ENCODE results near the gene LRRK1.
"Not testable (repeated sequence)": the region's sequence is repeated elsewhere in the genome, so short reads cannot be mapped to it uniquely, and the experiment has no call there.

LRRK1 gene

DNA sequence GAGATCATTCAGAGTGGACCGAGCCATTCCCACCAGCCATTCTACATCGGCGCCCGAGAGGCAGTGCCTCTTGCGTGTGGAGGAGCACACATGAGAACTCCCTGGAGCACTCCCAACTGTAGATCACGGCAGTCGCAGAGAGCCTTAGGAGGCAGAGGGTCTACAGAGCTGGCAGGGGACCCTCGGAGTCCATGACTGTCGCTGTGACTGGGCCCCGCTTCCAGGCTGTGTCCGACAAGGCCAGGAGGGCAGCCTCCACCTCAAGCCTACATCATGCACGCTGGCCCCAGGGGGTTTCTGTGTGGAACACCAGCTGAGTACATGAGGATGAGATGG lies 173.7 kb downstream of the LRRK1 start:
- no peak for DNase-seq (ENCODE audit: low read depth, low spot score)

DNA sequence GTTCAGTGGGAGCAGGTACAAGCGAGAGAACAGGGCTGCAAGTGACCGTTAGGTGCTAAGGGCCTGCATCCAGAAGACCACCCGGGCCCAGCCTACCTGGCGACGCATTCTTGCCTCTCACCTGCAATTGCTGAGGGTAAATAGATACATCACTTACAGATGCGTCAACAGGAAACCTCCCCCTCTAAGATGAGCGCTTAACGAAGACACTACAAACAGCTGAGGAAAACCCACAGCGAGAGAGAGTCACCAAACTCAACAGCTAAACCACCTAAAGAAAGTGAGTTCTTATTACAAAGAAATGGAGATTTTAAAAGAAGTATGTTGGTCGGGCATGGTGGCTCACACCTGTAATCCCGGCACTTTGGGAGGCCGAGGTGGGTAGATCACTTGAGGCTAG lies 174.8 kb downstream of the LRRK1 start:
- no peak for DNase-seq (ENCODE audit: low read depth, low spot score)

DNA sequence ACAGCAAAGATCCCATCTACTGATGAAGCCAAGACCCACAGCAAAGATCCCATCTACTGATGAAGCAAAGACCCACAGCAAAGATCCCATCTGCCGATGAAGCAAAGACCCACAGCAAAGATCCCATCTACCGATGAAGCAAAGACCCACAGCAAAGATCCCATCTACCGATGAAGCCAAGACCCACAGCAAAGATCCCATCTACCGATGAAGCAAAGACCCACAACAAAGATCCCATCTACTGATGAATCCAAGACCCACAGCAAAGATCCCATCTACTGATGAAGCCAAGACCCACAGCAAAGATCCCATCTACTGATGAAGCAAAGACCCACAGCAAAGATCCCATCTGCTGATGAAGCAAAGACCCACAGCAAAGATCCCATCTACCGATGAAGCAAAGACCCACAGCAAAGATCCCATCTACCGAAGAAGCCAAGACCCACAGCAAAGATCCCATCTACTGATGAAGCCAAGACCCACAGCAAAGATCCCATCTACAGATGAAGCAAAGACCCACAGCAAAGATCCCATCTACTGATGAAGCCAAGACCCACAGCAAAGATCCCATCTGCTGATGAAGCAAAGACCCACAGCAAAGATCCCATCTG lies 176.7 kb downstream of the LRRK1 start:
- DNase-seq (ENCODE audit: low read depth, low spot score), result not testable (repeated sequence)

DNA sequence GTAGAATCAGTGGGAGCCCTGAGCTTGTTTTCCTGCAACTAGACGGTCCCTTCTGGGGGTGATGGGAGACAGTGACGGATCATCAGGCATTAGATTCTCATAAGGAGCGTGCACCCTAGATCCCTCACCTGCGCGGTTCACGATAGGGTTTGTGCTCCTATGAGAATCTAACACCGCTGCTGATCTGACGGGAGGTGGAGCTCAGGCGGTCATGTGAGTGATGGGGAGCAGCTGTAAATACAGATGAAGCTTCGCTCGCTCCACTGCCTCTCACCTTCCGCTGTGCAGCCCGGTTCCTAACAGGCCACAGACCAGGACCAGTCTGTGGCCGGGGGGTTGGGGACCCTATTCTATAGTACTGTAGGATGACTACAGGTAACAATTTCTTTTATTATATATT lies 178.0 kb downstream of the LRRK1 start:
- DNase-seq (ENCODE audit: low read depth, low spot score), result no peak

DNA sequence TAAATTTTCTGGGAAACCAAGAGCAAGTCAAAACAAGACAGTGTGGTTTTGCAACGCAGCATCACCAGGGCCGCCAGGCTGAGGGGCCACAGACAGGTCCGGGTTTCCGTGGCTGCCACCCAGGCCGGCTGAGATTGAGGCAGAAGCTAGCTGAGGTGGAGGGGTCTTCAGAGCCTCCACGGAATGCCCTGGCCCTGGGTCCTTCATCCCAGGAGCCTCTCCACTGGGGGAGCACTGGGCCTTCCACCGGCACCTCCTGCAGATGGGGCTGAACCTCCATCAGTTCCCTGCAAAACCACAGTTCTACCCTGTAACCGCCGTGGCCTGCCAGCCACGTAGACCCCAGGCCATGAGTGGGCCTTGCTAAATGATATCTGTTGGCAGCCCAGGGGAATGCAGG lies 180.0 kb downstream of the LRRK1 start:
- no peak for DNase-seq (ENCODE audit: low read depth, low spot score)

DNA sequence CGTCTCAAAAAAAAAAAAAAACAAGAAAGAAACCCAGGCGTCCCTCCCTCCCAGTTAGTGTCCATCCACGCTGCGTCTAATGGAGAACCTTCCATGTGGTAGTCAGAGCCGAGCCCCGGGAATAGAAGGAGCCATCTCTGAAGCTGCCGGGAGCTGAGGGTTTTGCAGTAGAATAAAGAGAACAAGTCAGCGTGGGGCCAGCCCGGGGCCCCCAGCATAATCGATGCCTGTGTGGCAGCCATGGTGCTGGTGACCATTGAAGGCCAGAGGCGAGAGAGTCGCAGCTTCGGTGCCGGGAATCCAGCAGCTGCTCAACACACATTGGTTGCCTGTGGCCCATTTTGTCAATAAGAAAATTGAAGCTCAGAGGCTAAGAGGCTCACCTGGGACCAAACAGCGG lies 181.0 kb downstream of the LRRK1 start:
- no peak for DNase-seq (ENCODE audit: low read depth, low spot score)

DNA sequence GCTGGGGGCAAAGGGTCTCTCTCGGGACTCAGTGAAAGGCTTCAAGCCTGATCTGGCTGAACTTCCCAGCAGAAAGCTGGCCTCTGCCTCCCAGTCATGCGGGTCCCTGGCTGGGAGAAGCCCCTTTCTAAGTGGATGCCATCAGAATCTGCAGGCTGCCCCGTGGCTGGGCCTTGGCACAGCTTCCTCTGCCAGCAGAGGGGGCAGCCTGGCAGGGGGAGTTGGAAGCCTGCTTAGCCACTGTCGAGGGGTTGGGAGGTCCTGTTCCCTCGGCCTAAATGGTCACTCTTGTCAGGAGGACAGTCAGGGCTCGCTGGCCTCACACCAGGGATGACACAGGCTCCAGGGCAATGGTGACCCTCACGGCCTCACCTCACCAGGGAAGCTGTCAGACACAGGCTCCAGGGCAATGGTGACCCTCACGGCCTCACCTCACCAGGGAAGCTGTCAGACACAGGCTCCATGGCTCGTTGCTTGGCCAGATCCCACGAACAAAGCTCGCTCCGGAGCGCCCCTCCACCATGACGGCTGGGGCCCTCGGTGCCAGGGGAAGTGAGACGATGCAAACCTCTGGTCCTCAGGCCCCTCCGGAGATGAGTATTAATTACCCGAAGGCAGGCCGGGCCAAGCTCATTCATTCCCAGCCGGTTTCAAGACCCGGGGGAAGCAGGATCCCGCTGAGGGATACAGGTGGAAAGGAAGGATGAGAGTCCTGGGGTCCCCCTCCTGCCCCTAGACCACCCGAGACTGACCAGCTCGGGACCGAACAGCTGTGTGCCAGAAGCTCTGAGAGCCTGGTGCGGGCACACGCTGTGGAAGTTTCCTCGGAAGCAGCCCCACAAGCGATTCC lies 181.7 kb downstream of the LRRK1 start:
- no peak for DNase-seq (ENCODE audit: low read depth, low spot score)

DNA sequence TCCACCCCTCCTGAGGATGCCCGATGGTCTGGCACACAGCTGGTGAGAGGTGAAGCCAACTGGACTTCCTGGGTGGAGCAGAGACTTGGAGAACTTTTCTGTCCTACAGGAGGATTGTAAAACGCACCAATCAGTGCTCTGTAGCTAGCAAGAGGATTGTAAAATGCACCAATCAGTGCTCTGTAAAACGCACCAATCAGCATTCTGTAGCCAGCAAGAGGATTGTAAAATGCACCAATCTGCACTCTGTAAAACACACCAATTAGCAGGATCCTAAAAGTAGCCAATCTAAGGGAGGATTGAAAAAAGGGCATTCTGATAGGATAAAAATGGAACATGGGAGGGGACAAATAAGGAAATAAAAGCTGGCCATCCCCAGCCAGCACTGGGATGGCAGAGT lies 182.5 kb downstream of the LRRK1 start:
- DNase-seq (ENCODE audit: low read depth, low spot score), result no peak

DNA sequence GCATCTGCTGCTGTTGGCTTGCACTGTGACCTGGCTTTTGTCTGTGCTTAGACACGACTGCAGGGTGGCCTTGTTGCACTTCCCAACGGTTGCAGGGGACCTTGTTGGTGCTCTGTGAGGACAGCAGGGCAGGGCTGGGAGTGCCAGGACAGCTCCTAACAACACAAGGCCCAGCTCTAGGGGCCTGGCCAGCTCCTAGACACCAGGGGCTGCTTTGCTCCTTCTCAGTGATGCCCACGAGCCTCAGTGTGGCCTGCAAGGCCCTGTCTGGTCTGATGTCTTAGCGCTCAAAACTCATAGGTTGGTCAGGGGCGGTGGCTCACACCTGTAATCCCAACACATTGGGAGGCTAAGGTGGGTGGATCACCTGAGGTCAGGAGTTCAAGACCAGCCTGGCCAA lies 183.6 kb downstream of the LRRK1 start:
- DNase-seq (ENCODE audit: low read depth, low spot score), result no peak

DNA sequence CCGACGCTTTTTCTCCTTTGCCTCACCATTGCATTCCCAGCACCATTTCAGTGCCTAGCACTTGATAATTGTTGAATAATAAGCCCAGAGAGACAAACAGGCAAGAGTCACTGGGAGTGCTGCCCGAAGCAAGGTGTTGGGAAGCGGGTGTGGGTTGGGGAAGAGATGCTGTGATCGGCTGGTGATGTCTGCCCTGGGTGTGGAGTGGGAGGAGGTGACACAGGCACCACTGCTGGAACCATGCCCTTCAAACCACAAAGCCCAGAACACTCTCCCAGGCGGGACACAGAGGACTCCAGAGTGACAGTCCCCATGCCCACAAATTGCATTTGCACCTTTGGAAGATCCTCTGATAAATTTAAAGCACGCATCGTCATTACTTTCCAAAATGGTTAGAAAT lies 184.4 kb downstream of the LRRK1 start:
- DNase-seq (ENCODE audit: low read depth, low spot score), result no peak

DNA sequence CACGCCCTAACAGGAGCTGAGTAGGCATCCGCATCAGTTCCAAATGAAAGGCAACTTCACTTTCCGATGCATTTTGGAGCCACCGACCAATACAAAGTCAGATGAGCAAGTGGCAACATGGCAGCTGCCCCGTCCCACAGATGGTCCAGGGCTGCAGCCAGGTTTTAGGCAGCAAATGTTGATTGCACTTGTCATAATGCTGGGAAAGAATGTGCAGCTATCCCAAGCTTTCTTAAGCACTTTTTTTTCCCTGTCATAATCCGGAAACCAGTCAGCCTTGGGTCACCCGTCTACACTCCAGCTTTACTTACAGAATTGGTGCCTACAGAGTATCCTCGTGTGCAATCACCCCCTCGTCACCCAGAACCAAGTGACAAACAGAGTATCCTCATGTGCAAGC lies 185.0 kb downstream of the LRRK1 start:
- no peak for DNase-seq (ENCODE audit: low read depth, low spot score)

DNA sequence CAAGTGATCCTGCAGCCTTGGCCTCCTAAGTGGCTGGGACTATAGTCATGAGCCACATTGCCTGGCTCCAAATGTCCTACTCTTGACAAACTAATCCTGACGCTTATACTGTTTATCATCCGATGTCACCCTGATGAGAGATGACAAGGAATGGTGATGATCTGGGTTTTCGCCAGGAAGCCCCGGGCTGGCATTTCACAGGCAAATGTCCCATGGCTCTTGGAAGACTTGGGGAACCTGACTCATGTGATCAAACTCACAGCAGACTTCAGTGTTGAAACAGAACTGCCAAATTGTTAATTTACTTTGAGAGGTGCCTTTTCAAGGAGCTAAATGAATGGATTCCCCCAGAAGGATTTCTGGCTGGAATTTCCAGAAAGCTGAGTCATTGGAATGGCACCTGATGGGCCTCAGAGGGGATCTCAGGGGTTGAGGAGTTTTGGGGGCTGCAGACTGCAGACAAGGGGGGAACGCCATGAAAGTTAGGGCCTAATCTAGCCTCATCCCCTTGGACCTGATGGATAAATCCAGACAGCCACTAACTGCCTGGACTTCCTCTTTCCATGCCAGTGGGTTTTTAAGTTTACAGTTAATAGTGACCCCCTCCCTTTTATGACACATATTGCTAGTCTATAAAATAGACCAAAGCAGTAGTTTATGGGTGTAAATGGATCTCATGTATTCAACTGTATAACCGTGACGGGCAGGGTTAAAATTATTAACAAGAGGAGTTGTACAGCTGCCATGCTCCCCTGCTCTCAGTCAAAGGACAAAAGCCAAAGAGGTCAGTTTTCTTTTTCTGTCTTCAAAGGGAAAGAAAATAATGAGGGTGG lies 186.1 kb downstream of the LRRK1 start:
- DNase-seq (ENCODE audit: low read depth, low spot score), result no peak

DNA sequence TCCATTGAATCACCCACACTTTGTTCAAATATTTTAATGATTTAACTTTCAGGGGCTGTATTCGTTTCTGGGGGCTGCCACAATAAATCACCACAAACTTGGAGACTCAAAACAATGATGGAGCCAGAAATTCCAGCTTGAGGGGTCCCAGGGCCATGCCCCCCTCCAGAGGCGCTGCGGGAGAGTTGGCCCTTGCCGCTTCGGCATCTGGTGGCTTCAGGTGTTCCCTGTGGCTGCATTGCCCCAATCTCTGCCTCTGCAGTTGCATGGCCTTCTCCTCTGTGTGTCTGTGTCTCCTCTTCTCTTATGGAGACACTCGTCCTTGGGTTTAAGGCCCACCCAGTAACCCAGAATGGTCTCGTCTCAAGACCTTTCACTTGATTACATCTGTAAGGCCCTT lies 187.9 kb downstream of the LRRK1 start:
- DNase-seq (ENCODE audit: low read depth, low spot score), result no peak

DNA sequence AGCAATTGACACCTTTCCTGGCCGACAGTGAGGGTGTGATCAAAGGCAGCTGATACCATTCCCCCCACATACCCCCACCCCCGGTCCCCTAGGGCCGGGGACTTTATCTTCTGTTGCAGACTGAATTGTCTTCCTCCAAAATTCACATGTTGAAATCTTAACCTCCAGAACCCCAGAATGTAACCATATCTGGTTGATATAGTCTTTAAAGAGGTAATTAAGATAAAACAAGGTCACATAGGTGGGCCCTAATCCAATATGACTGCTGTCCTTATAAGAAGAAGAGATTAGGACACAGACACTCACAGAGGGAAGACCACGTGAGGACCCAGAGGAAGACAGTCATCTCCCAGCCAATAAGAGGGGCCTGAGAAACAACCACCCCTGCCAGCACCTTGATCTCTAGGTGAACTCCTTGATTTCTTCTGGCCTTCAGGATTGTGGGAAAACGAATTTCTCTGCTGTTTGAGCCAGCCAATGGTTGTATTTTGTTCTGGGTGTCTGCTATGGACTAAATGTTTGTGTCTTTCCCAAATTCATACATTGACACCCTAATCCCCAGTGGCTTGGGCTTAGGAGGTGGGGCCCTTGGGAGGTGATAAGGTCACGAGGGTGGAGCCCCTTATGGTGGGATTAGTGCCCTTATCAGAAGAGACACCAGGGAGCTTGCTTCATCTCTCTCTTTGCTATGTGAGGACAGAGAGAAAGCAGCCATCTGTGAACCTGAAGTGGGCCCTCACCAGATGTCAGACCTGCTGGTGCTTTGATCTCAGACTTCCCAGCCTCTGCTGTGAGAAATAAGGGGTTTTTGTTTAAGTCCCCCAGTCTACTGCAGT lies 188.7 kb downstream of the LRRK1 start:
- DNase-seq (ENCODE audit: low read depth, low spot score), result no peak

DNA sequence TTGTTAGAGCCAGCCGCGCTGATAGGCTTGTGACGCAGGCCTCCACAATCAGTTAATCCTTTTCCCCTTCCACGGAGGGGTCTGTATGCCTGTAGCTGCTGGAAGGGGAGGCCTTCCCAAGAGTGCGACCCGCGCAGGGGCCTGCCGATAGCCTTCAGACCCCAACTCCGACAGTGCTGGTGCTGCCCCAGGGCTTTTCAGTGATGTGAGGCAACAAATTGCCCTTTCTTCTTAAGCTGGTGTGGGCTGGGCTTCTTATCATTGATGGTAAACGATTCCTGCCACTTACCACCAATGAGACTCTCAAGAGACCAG lies 189.3 kb downstream of the LRRK1 start:
- no peak for DNase-seq (ENCODE audit: low read depth, low spot score)

DNA sequence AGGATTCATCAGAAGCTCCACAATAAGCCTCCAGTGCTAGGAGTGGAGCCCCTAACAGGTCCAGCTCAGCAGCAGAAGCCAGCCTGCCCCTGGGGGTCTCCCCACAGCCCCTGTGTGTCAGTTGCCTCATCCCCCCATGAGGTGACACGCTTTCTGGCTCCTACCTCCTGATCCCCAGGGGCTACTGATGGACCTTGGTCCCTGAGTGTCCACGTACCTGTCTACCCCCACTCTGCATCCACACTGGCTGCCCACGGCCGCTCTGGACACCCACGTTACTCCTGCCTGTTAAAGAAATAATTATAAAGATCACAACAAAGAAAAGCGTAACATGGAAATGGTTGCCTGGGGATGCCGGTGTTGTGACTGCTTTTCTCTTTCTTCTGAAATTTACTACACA lies 189.6 kb downstream of the LRRK1 start:
- DNase-seq (ENCODE audit: low read depth, low spot score), result no peak

DNA sequence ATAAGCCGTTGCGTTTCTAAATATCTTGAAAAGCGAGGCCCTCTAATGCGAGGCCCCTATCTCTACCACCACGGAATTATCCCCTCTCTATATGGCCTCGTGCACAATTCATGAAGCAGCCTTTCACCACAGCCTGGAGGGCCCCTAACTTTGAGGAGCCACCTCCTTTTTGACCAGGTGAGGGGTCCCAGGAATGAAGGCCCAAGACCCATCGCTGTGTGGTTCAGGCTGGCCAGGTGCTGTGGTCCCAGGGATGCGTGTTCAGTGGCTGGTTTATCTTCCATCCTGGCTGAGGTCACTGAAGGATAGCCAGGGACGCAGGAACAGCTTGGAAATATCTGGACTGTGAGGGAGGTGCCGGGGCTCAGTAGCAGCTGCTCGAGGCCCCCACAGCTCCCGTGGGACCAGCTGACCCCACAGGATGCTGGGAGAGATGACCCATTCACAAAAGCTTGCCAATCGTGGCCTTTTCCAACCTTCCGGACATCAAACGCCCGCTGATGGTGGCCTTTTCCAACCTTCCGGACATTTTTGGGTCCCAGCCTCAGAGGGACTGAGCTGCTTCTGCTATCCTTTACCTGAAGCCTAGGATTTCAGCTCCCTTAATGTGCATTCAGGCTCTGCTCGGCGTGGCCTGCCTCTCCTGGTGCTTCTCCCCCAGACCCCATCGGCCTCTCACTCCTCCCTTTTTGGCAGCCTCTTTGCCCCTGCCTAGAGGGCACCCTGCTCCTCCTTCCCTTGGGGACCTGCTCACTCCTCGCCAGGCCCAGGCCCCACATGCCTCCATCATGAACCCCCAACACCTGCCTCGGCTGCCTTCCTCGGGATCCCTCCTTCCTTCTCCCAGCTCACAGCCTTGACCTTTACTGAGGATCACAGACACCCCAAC lies 191.8 kb downstream of the LRRK1 start:
- no peak for DNase-seq (ENCODE audit: low read depth, low spot score)

DNA sequence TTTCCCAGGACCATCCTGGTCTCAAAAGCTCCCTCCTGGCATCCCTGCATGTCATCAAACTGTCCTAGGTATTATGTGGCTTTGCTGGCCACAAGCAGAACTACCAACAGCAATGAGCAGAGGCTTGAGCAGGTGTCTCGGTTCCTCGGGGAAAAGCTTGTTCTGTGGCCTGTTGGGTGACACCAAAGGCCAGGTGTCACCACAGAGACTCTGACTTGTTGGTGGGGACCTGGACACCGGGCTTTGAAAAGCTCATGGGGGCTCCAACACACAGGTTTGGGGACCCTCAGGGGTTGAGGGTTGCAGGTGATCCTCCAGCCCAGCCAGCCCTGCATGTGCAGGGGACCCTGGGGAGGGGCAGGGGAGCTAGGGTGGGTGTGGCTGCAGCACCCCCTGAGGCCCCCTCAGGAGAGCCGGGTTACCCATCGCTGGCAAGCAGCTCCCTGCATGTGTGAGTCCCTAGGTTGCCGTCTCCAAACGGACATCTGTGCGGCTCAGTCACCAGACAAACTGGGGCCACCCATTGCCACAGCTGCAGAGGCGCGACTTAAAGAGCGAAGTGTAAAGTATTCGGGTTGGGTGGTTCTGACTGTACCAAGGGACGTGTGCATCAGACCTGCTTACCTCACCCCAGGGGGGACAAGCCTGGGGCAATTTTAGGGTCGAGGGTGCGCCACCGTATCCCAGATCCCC lies 192.6 kb downstream of the LRRK1 start:
- no peak for DNase-seq (ENCODE audit: low read depth, low spot score)

DNA sequence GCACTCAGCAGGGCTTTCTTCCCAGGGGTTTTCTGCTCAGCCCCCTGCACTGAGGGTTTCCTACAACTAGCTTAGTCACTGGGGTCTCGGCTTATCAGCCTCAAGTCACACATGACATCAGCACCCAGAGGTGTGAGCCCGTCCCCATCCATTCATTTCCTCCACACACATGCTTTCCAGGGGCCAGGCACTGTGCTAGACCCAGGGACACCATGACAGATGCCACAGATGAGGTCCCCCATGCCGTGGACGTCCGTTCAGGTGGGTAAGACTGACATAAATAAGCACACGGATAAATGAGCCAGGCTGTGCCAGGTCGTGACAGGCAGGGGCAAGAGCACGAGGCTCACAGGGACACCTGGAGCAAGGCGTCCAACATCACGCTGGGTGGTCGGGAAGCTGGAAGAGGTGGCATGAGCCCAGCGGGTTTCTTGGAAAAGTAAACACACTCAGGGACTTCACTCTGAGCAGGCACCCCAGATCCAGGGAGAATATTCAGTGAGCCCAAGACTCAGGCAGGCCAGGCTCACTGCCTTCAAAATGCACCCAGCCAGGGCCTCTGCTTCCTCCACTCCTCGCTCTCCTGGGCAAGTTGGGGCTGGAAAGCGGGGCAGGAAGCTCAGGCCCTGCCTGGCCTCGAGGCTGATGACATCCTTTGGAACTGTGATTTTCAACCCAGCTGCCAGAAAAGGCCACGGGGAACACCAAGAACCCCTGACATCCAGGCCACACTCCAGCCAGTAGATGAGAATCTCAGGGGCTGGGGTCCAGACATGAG lies 193.4 kb downstream of the LRRK1 start:
- no peak for DNase-seq (ENCODE audit: low read depth, low spot score)

Measured in smooth muscle cell of the brain vasculature (primary cell).